SK-N-SH (cell line): Measurements from ENCODE around the gene PCNX2. TPM values are rescaled to one million over a fixed set of nuclear protein-coding genes. Genes with fewer than 3 reads are reported as not detected.

Source experiments
- CTCF ChIA-PET: fragments of 300-600, 350-600 bp; formaldehyde crosslinking; extraction: SDS; loops from one replicate; lab custom pipeline; 2021; lab: Yijun Ruan, JAX
- POLR2A ChIA-PET: fragments of 350-600 bp; sonication (Branson Sonifier 250); formaldehyde crosslinking; extraction: SDS; loops from one replicate; lab custom pipeline; 2020; ENCODE audit warnings: antibody characterized with exemption, inconsistent platforms; lab: Yijun Ruan, JAX
- DNase-seq: peaks from one replicate; pipeline ENCODE4 v3.0.0; 2012
- H2AFZ ChIP-seq: fragments of 200-600 bp; sonication (generic); 2 replicates; pipeline ENCODE4 v1.8.1; 2016; ENCODE audit warnings: antibody characterized with exemption, mild to moderate bottlenecking, low read depth
- H3F3A ChIP-seq: fragments of 200-600 bp; sonication (generic); replicated peaks from 2 replicates; pipeline ENCODE3; 2016; ENCODE audit warnings: antibody characterized with exemption, mild to moderate bottlenecking; ENCODE audit not compliant: insufficient read depth
- H3K27ac ChIP-seq, 2 experiments: fragments of 200-500 bp in 1 of 2; fragments of 200-600 bp in 1 of 2; sonication (Bioruptor generic) in 1 of 2; sonication (generic), shearing (Covaris generic) in 1 of 2; 2 replicates each; pipeline versions ENCODE4 v1.5.1 to v1.6.1; 2014 to 2016; ENCODE audit warnings: low read depth in 2 of 2, inconsistent platforms in 1 of 2, low read length in 1 of 2, mild to moderate bottlenecking in 1 of 2, mixed read lengths in 1 of 2
- H3K27me3 ChIP-seq: fragments of 200-600 bp; sonication (generic), shearing (Covaris generic); 2 replicates; pipeline ENCODE4 v1.6.1; 2016; ENCODE audit warnings: mixed run types; ENCODE audit not compliant: insufficient read depth
- H3K36me3 ChIP-seq, 2 experiments: fragments of 200-500 bp in 1 of 2; fragments of 200-600 bp in 1 of 2; sonication (Bioruptor generic) in 1 of 2; sonication (generic) in 1 of 2; replicated peaks in 1 of 2; 2 replicates each; pipeline versions ENCODE3 to v1.5.1; 2014 to 2016; ENCODE audit warnings: low read length in 1 of 2, mild to moderate bottlenecking in 1 of 2; ENCODE audit not compliant: insufficient read depth in 2 of 2, control insufficient read depth in 1 of 2
- H3K4me1 ChIP-seq, 2 experiments: fragments of 200-500 bp in 1 of 2; fragments of 200-600 bp in 1 of 2; sonication (Bioruptor generic) in 1 of 2; sonication (generic), shearing (Covaris generic) in 1 of 2; 2 replicates each; pipeline versions ENCODE4 v1.5.1 to v1.6.1; 2014 to 2016; ENCODE audit warnings: low read depth in 1 of 2, low read length in 1 of 2, mixed run types in 1 of 2; ENCODE audit not compliant: insufficient read depth in 2 of 2, control insufficient read depth in 1 of 2
- H3K4me2 ChIP-seq: fragments of 200-600 bp; sonication (generic), shearing (Covaris generic); 2 replicates; pipeline ENCODE4 v1.6.1; 2017; ENCODE audit warnings: mixed run types
- H3K4me3 ChIP-seq, 2 experiments: fragments of 200-500 bp in 1 of 2; fragments of 200-600 bp in 1 of 2; sonication (Bioruptor generic) in 1 of 2; sonication (generic), shearing (Covaris generic) in 1 of 2; 2 replicates each; pipeline versions ENCODE4 v1.5.1 to v1.8.1; 2014 to 2016; ENCODE audit warnings: low read depth in 2 of 2, inconsistent platforms in 1 of 2, low read length in 1 of 2, mild to moderate bottlenecking in 1 of 2, mixed read lengths in 1 of 2, moderate library complexity in 1 of 2
- H3K79me2 ChIP-seq: fragments of 200-600 bp; sonication (generic); 2 replicates; pipeline ENCODE4 v1.8.1; 2017; ENCODE audit warnings: mild to moderate bottlenecking; ENCODE audit not compliant: insufficient read depth
- H3K9ac ChIP-seq: fragments of 200-600 bp; sonication (generic); 2 replicates; pipeline ENCODE4 v1.6.1; 2017; ENCODE audit warnings: mixed run types
- H3K9me2 ChIP-seq: fragments of 200-600 bp; sonication (generic); 2 replicates; pipeline ENCODE4 v1.6.1; 2017; ENCODE audit warnings: mixed run types
- H3K9me3 ChIP-seq: fragments of 200-600 bp; sonication (generic); 2 replicates; pipeline ENCODE4 v1.6.1; 2017; ENCODE audit warnings: mixed run types, mild to moderate bottlenecking, moderate library complexity
- H4K20me1 ChIP-seq: fragments of 200-600 bp; sonication (generic); 2 replicates; pipeline ENCODE4 v1.6.1; 2017; ENCODE audit warnings: mild to moderate bottlenecking, mixed run types; ENCODE audit not compliant: insufficient read depth
- EP300 ChIP-seq, 2 experiments: IDR thresholded peaks; 2 replicates each; pipeline versions ENCODE4 v1.4.0 to v1.6.1; 2012; ENCODE audit warnings: borderline replicate concordance in 1 of 2, low read depth in 1 of 2, low read length in 1 of 2
- FOXJ3 ChIP-seq: sonication (generic); formaldehyde crosslinking; IDR thresholded peaks from 2 replicates; pipeline ENCODE4 v1.5.1; 2020; ENCODE audit warnings: mild to moderate bottlenecking, missing genetic modification reagents
- FOXM1 ChIP-seq: IDR thresholded peaks from 2 replicates; pipeline ENCODE4 v1.4.0; 2012; ENCODE audit warnings: low read depth, mild to moderate bottlenecking
- GATA2 ChIP-seq: sonication (generic); formaldehyde crosslinking; IDR thresholded peaks from 2 replicates; pipeline ENCODE4 v1.5.0; 2020; ENCODE audit warnings: mild to moderate bottlenecking, missing genetic modification reagents
- JUND ChIP-seq: IDR thresholded peaks from 2 replicates; pipeline ENCODE4 v1.4.0; 2012
- MEF2A ChIP-seq: IDR thresholded peaks from 2 replicates; pipeline ENCODE4 v1.4.0; 2012; ENCODE audit warnings: low read depth, borderline replicate concordance
- MXI1 ChIP-seq: IDR thresholded peaks from 2 replicates; pipeline ENCODE4 v1.6.1; 2012; ENCODE audit warnings: mild to moderate bottlenecking, low read depth, low read length, improper control_type of control experiment
- POLR2AphosphoS5 ChIP-seq: IDR thresholded peaks from 2 replicates; pipeline ENCODE4 v1.6.1; 2012; ENCODE audit warnings: low read depth, low read length
- RCOR1 ChIP-seq: fragments of 150-350 bp; IDR thresholded peaks from 2 replicates; pipeline ENCODE4 v1.6.1; 2017; ENCODE audit warnings: antibody characterized with exemption, low read length
- RXRA ChIP-seq: IDR thresholded peaks from 2 replicates; pipeline ENCODE4 v1.4.0; 2012; ENCODE audit warnings: low read depth, mild to moderate bottlenecking, borderline replicate concordance
- SMC3 ChIP-seq: IDR thresholded peaks from 2 replicates; pipeline ENCODE4 v1.6.1; 2012; ENCODE audit warnings: low read depth, low read length, improper control_type of control experiment
- TAF1 ChIP-seq: IDR thresholded peaks from 2 replicates; pipeline ENCODE4 v1.6.1; 2012; ENCODE audit warnings: low read depth, mild to moderate bottlenecking, low read length, moderate library complexity, borderline replicate concordance
- TEAD4 ChIP-seq: IDR thresholded peaks from 2 replicates; pipeline ENCODE4 v1.4.0; 2012; ENCODE audit warnings: mild to moderate bottlenecking, borderline replicate concordance; ENCODE audit not compliant: insufficient read depth
- WGBS: methylation state at CpG from one replicate; pipeline ENCODE4 v1.1.6; 2017; ENCODE audit warnings: low lambda C conversion rate; 5-methylcytosine and 5-hydroxymethylcytosine counted together
- polyA plus RNA-seq, 3 experiments: library from polyadenylated mRNA; depleted of rRNA; stranded (reverse); fragments of >200 nt; gene quantifications; 2 replicates each; pipeline ENCODE4 v1.2.3, GENCODE V29; 2012
- TF ChIP-seq, protein P1 (sequence below): fragments of 200-600 bp; sonication (generic); IDR thresholded peaks from 2 replicates; pipeline ENCODE4 v1.6.1; 2017; ENCODE audit warnings: antibody characterized with exemption, mild to moderate bottlenecking, moderate library complexity
- TF ChIP-seq, protein P2 (sequence below): IDR thresholded peaks from 2 replicates; pipeline ENCODE4; 2012
- TF ChIP-seq, protein P3 (sequence below): fragments of 150-350 bp; IDR thresholded peaks from 2 replicates; pipeline ENCODE4 v1.6.1; 2016; ENCODE audit warnings: mild to moderate bottlenecking, low read depth, low read length

The PCNX2 gene
- polyA plus RNA-seq, 1 of the 3 experiments (the other 2 are of a cell fraction): 10.6 TPM

GRCh38 chr1:233010146-233010545 is 285.4 kb downstream of the PCNX2 start (continued):
- TF ChIP-seq, protein P1, sequence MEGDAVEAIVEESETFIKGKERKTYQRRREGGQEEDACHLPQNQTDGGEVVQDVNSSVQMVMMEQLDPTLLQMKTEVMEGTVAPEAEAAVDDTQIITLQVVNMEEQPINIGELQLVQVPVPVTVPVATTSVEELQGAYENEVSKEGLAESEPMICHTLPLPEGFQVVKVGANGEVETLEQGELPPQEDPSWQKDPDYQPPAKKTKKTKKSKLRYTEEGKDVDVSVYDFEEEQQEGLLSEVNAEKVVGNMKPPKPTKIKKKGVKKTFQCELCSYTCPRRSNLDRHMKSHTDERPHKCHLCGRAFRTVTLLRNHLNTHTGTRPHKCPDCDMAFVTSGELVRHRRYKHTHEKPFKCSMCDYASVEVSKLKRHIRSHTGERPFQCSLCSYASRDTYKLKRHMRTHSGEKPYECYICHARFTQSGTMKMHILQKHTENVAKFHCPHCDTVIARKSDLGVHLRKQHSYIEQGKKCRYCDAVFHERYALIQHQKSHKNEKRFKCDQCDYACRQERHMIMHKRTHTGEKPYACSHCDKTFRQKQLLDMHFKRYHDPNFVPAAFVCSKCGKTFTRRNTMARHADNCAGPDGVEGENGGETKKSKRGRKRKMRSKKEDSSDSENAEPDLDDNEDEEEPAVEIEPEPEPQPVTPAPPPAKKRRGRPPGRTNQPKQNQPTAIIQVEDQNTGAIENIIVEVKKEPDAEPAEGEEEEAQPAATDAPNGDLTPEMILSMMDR: no peak
- TF ChIP-seq JUND (no peak; the same call in 1 of the 2 replicates), RXRA (peak; percentile 54; the same call in 1 of the 2 replicates), POLR2AphosphoS5 (0 out of 2 replicates have a peak, but pooled peaks have one; percentile 12), MXI1 (no peak), FOXJ3 (CRISPR knock-in tag) (no peak), TEAD4 (peak; percentile 45; the same call in 1 of the 2 replicates), MEF2A (no peak), EP300 (IDR thresholded peaks at IDR 0.05; ENCODE audit: borderline replicate concordance in 1 of 2, low read depth in 1 of 2, low read length in 1 of 2) (peak in 1 of 2 experiments; percentile 8; a peak in 1 of 4 replicates), SMC3 (no peak)
- TF ChIP-seq, protein P2, sequence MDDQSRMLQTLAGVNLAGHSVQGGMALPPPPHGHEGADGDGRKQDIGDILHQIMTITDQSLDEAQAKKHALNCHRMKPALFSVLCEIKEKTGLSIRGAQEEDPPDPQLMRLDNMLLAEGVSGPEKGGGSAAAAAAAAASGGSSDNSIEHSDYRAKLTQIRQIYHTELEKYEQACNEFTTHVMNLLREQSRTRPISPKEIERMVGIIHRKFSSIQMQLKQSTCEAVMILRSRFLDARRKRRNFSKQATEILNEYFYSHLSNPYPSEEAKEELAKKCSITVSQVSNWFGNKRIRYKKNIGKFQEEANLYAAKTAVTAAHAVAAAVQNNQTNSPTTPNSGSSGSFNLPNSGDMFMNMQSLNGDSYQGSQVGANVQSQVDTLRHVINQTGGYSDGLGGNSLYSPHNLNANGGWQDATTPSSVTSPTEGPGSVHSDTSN: peak; percentile 64

- Histone ChIP-seq H3K36me3 (peaks cover 0 to 2% of the 10 kb centered on the region in 2 experiments), H3K79me2 (no peaks in the 10 kb centered on the region), H3F3A (peaks cover 6% of the 10 kb centered on the region), H3K27me3 (no peaks in the 10 kb centered on the region), H3K4me1 (peaks cover 9 to 28% of the 10 kb centered on the region in 2 experiments), H3K9ac (no peak overlapping the region), H3K27ac (peak overlapping the region in 1 of 2 experiments; percentile 51; a peak in 2 of 4 replicates), H3K9me2 (no peaks in the 10 kb centered on the region), H4K20me1 (peaks cover 7% of the 10 kb centered on the region; the same call in 1 of the 2 replicates), H3K9me3 (no peaks in the 10 kb centered on the region), H3K4me3 (no peak overlapping the region), H2AFZ (no peak overlapping the region), H3K4me2 (no peak overlapping the region)
- peak; percentile 55 for DNase-seq
- ChIA-PET CTCF (interaction anchor here (1.0 to 1.9 kb wide), 4 partner anchors 7 to 372 kb away, joined by 5 to 7 read pairs (median 5); no protein-coding TSS in a partner anchor), POLR2A (no interaction called here)
- TF ChIP-seq FOXM1: no peak
- TF ChIP-seq FOXJ3 (CRISPR knock-in tag): peak; percentile 60; the same call in 1 of the 2 replicates
- TF ChIP-seq TAF1: no peak
- TF ChIP-seq, protein P3, sequence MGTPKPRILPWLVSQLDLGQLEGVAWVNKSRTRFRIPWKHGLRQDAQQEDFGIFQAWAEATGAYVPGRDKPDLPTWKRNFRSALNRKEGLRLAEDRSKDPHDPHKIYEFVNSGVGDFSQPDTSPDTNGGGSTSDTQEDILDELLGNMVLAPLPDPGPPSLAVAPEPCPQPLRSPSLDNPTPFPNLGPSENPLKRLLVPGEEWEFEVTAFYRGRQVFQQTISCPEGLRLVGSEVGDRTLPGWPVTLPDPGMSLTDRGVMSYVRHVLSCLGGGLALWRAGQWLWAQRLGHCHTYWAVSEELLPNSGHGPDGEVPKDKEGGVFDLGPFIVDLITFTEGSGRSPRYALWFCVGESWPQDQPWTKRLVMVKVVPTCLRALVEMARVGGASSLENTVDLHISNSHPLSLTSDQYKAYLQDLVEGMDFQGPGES: no peak
- peak in 1 of 2 experiments; percentile 64; a peak in 1 of 4 replicates for TF ChIP-seq EP300 (IDR thresholded peaks at IDR 0.05; ENCODE audit: borderline replicate concordance in 1 of 2, low read depth in 1 of 2, low read length in 1 of 2)
- peak; percentile 86 for TF ChIP-seq GATA2 (CRISPR knock-in tag)
- TF ChIP-seq RCOR1: peak; percentile 25; the same call in 1 of the 2 replicates
- 91% methylated on average over 3 of the region's 3 CpGs for WGBS
Measured at GRCh38 chr1:233006541-233006973, 289.0 kb downstream of the PCNX2 start.
